Measurements from ENCODE around the gene PDE11A.
"Not testable (repeated sequence)": the region's sequence is repeated elsewhere in the genome, so short reads cannot be mapped to it uniquely, and the experiment has no call there.

PDE11A gene

GRCh38 chr2:177818412-177818811, 254.2 kb downstream of the PDE11A start:
- DNase-seq (ENCODE audit: low read depth in 3 of 3), result no peak

- DNase-seq (ENCODE audit: low read depth in 3 of 3), result no peak
These were observed 255.3 kb downstream of the PDE11A start for GRCh38 chr2:177817300-177817699.

GRCh38 chr2:177816766-177817165, 255.8 kb downstream of the PDE11A start:
- DNase-seq (ENCODE audit: low read depth in 3 of 3), result no peak

- DNase-seq (ENCODE audit: low read depth in 3 of 3), result no peak
These were observed 259.7 kb downstream of the PDE11A start for GRCh38 chr2:177812713-177813396.

- DNase-seq (ENCODE audit: low read depth in 3 of 3), result no peak
These were observed 261.7 kb downstream of the PDE11A start for GRCh38 chr2:177810906-177811305.

- no peak for DNase-seq (ENCODE audit: low read depth in 3 of 3)
These were observed 263.4 kb downstream of the PDE11A start for GRCh38 chr2:177808984-177809809.

GRCh38 chr2:177806025-177806424, 266.6 kb downstream of the PDE11A start:
- no peak for DNase-seq (ENCODE audit: low read depth in 3 of 3)

- DNase-seq (ENCODE audit: low read depth in 3 of 3), result no peak
These were observed 273.0 kb downstream of the PDE11A start for GRCh38 chr2:177799531-177799930.

- no peak for DNase-seq (ENCODE audit: low read depth in 3 of 3)
These were observed 274.8 kb downstream of the PDE11A start for GRCh38 chr2:177797808-177798207.

- no peak for DNase-seq (ENCODE audit: low read depth in 3 of 3)
These were observed 275.7 kb downstream of the PDE11A start for GRCh38 chr2:177796654-177797415.

GRCh38 chr2:177796011-177796410, 276.6 kb downstream of the PDE11A start:
- DNase-seq (ENCODE audit: low read depth in 3 of 3), result no peak

GRCh38 chr2:177785143-177785542, 287.4 kb downstream of the PDE11A start:
- not testable (repeated sequence) for DNase-seq (ENCODE audit: low read depth in 3 of 3)

- no peak for DNase-seq (ENCODE audit: low read depth in 3 of 3)
These were observed 287.9 kb downstream of the PDE11A start for GRCh38 chr2:177784745-177785067.

GRCh38 chr2:177783835-177784744, 288.5 kb downstream of the PDE11A start:
- no peak for DNase-seq (ENCODE audit: low read depth in 3 of 3)

- DNase-seq (ENCODE audit: low read depth in 3 of 3), result no peak
These were observed 289.5 kb downstream of the PDE11A start for GRCh38 chr2:177783091-177783490.

GRCh38 chr2:177782613-177783012, 290.0 kb downstream of the PDE11A start:
- DNase-seq (ENCODE audit: low read depth in 3 of 3), result no peak

GRCh38 chr2:177778472-177778871, 294.1 kb downstream of the PDE11A start:
- DNase-seq (ENCODE audit: low read depth in 3 of 3), result no peak

GRCh38 chr2:177772529-177772928, 300.0 kb downstream of the PDE11A start:
- no peak for DNase-seq (ENCODE audit: low read depth in 3 of 3)

- DNase-seq (ENCODE audit: low read depth in 3 of 3), result no peak
These were observed 301.4 kb downstream of the PDE11A start for GRCh38 chr2:177771191-177771590.

GRCh38 chr2:177767768-177768167, 304.8 kb downstream of the PDE11A start:
- no peak for DNase-seq (ENCODE audit: low read depth in 3 of 3)

GRCh38 chr2:177765698-177766097, 306.9 kb downstream of the PDE11A start:
- DNase-seq (ENCODE audit: low read depth in 3 of 3), result no peak

Measured in stimulated activated CD4-positive, alpha-beta T cell treated with anti-CD3 and anti-CD28 coated beads, TNF-alpha, amount 100 ng/mL, for 48 hours (primary cell).